ENCODE results near the gene MAGEB3.

MAGEB3 gene

DNA sequence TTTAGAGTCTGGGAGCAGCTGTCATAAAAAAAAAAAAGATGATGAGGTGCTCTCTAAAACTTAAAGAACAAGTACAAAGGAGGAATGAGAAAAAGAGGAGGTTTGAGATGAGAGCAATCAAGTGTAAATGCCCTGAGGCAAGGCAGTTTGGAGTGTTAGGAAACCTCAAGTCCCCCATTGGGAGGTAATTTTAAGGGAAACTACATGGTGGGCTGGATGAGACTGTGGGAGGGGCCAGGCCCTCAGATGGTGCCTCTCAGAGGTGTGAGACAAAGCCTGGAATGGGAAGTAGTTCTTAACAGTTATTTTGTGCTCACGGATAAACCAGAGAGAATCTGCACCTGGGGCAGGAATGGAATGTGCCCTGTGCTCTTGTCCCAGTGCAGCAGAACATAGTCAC is 1.9 kb upstream of the MAGEB3 start:
- Histone ChIP-seq H3K4me3 (replicated peaks; ENCODE audit: low read depth, low read length) (no peak overlapping the region), H3K27me3 (replicated peaks; ENCODE audit: control insufficient read depth, insufficient read depth, low read length) (no peaks in the 10 kb centered on the region), H3K36me3 (ENCODE audit: control insufficient read depth, insufficient read depth, low read length) (no peaks in the 10 kb centered on the region)
- DNase-seq (ENCODE audit: extremely low read depth, insufficient read length), result no peak
- TF ChIP-seq, protein P1, sequence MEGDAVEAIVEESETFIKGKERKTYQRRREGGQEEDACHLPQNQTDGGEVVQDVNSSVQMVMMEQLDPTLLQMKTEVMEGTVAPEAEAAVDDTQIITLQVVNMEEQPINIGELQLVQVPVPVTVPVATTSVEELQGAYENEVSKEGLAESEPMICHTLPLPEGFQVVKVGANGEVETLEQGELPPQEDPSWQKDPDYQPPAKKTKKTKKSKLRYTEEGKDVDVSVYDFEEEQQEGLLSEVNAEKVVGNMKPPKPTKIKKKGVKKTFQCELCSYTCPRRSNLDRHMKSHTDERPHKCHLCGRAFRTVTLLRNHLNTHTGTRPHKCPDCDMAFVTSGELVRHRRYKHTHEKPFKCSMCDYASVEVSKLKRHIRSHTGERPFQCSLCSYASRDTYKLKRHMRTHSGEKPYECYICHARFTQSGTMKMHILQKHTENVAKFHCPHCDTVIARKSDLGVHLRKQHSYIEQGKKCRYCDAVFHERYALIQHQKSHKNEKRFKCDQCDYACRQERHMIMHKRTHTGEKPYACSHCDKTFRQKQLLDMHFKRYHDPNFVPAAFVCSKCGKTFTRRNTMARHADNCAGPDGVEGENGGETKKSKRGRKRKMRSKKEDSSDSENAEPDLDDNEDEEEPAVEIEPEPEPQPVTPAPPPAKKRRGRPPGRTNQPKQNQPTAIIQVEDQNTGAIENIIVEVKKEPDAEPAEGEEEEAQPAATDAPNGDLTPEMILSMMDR (IDR thresholded peaks at IDR 0.05; ENCODE audit: insufficient read depth, low read length, poor library complexity, severe bottlenecking), result no peak

DNA sequence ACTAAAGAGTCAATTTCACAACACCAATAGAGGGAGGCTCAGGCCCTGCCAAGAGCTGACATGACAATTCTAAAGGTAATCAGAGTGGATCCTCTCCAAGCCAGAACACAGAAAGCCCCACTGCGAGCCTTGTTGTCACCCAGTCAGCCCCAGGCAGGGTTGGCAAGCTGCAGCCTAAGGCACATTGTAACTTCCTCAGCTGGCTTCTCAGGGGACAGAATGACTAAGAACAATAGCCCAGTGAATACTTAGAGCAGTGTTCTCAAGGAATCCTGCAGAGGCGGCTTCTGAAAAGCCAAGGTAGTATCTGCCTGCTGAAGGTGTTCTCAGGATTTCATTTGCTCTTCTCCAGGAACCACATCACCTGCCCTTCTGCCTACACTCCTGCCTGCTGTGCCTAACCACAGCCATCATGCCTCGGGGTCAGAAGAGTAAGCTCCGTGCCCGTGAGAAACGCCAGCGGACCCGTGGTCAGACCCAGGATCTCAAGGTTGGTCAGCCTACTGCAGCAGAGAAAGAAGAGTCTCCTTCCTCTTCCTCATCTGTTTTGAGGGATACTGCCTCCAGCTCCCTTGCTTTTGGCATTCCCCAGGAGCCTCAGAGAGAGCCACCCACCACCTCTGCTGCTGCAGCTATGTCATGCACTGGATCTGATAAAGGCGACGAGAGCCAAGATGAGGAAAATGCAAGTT is 11.4 kb downstream of the MAGEB3 start, which contains the start of gene MAGEB4:
Gene MAGEB4, plus strand, starts transcription at position 277 of the 692 bp plus-strand sequence. Its CDS starts 136 bp downstream, at position 413.
- TF ChIP-seq, protein P1 (IDR thresholded peaks at IDR 0.05; ENCODE audit: insufficient read depth, low read length, poor library complexity, severe bottlenecking), result no peak
- no peak for DNase-seq (ENCODE audit: extremely low read depth, insufficient read length)

DNA sequence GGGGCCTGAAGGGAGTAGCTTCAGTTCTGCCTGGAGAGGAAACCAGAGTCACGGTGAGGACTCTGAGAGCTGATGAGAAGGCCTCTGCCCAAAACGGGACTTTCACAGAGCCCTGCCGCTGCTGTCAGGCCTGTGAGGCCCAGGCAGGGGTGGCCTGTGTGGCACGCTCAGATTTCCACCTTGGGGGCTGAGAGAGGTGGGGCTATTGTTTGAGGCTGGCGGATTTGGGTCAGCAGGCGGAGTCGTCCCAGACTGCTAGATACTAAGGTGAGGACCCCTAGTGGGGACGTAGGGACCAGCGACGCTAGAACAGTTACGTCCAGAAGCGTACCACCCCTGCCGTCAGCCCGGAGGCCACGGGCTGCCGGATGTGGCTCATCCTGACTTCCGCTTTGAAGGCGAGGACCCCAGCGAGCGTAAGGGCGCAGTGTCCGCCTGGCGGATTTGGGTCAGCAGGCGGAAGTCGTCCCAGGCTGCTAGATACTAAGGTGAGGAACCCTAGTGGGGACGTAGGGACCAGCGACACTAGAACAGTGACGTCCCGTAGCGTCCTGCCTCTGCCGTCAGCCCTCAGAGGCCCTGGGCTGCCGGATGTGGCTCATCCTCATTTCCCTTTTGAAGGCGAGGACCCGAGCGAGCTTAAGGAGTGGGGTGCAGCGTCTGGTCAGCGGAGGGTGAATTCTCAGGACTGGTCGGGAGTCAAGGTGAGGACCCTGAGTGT is 16.5 kb downstream of the MAGEB3 start, which contains the start of gene MAGEB1:
Gene MAGEB1, plus strand, starts transcription at position 378 of the 721 bp plus-strand sequence. CDS start 3,348 bp downstream, outside the sequence.
- H3K27me3 ChIP-seq (replicated peaks; ENCODE audit: control insufficient read depth, insufficient read depth, low read length), result no peaks in the 10 kb centered on the region
- no peaks in the 10 kb centered on the region for H3K36me3 ChIP-seq (ENCODE audit: control insufficient read depth, insufficient read depth, low read length)
- H3K4me3 ChIP-seq (replicated peaks; ENCODE audit: low read depth, low read length), result no peak within 1 kb of the TSS
- DNase-seq (ENCODE audit: extremely low read depth, insufficient read length), result peak; percentile 38
- TF ChIP-seq, protein P1 (IDR thresholded peaks at IDR 0.05; ENCODE audit: insufficient read depth, low read length, poor library complexity, severe bottlenecking), result no peak

More for the DNA sequence above, 11.4 kb downstream of the MAGEB3 start, which contains the start of gene MAGEB4:
- no peak within 1 kb of the TSS for H3K4me3 ChIP-seq (replicated peaks; ENCODE audit: low read depth, low read length)
- H3K36me3 ChIP-seq (ENCODE audit: control insufficient read depth, insufficient read depth, low read length), result no peaks in the 10 kb centered on the region
- H3K27me3 ChIP-seq (replicated peaks; ENCODE audit: control insufficient read depth, insufficient read depth, low read length), result no peaks in the 10 kb centered on the region

DNA sequence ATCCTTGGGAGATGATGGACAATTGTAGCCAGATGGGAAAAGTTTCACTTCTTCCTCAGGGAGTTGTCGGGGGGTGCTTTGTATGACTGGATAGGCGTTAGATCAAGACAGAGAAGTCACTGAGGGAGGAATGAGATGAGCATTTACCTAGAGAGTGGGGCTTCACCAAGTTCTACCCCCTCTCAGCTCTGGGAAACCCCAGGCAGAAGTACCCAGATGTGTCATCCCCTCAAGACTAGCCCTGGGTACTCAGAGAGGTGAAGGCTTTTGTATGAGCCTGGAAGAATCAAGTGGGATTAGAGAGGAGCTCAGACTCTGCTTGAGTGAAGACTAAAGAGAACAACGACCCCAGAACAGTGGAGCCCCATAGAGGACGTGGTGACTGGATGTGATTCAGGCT is 18.4 kb downstream of the MAGEB3 start:
- DNase-seq (ENCODE audit: extremely low read depth, insufficient read length), result peak; percentile 8
- Histone ChIP-seq H3K36me3 (ENCODE audit: control insufficient read depth, insufficient read depth, low read length) (no peaks in the 10 kb centered on the region), H3K4me3 (replicated peaks; ENCODE audit: low read depth, low read length) (no peak overlapping the region), H3K27me3 (replicated peaks; ENCODE audit: control insufficient read depth, insufficient read depth, low read length) (no peaks in the 10 kb centered on the region)
- TF ChIP-seq, protein P1 (IDR thresholded peaks at IDR 0.05; ENCODE audit: insufficient read depth, low read length, poor library complexity, severe bottlenecking), result no peak

DNA sequence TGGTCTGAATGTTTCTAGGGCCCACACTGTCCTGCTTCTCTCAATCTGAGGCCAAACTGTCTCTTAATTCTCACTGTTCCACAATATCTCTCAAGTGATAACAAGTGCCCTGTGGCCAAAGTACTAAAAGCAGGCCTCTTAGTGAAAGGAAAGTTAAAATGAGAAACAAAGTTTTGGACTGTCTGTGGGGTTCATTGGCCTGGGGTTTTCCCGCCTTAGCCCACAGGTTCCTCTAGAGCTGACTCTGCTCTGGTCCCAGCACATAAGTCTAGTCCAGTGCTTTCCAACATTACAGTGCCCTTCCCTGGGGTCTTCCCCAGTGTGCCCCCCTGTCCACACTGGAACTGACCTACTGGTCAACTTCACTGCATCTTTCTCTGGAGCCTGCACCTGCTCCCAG is 22.8 kb downstream of the MAGEB3 start:
- no peak overlapping the region for H3K4me3 ChIP-seq (replicated peaks; ENCODE audit: low read depth, low read length)
- no peak for DNase-seq (ENCODE audit: extremely low read depth, insufficient read length)
- TF ChIP-seq, protein P1 (IDR thresholded peaks at IDR 0.05; ENCODE audit: insufficient read depth, low read length, poor library complexity, severe bottlenecking), result no peak
- no peaks in the 10 kb centered on the region for H3K36me3 ChIP-seq (ENCODE audit: control insufficient read depth, insufficient read depth, low read length)
- no peaks in the 10 kb centered on the region for H3K27me3 ChIP-seq (replicated peaks; ENCODE audit: control insufficient read depth, insufficient read depth, low read length)

Measured in GM06990 (cell line).